Measurements from ENCODE around the gene SAA2.

DNA sequence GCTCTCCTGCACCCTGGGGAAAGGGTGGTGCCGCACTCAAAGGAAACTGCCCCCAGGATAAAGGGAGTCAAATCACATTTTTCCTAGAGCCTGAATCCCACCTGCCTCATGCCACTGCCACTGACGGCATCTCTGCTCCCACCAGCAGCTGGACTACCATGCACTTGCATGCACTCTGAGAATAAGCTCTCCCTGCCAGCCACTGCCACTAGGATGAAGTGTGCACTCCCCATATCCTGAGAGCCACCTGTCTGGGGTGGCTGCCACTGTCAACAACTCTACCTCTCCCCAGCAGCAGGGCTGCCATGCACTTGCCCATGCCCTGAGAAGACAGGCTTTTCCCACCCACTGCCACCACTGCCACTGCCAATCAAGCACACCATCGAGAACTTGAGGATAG, 44.2 kb downstream of the SAA2 start:
- TF ChIP-seq, protein P1, sequence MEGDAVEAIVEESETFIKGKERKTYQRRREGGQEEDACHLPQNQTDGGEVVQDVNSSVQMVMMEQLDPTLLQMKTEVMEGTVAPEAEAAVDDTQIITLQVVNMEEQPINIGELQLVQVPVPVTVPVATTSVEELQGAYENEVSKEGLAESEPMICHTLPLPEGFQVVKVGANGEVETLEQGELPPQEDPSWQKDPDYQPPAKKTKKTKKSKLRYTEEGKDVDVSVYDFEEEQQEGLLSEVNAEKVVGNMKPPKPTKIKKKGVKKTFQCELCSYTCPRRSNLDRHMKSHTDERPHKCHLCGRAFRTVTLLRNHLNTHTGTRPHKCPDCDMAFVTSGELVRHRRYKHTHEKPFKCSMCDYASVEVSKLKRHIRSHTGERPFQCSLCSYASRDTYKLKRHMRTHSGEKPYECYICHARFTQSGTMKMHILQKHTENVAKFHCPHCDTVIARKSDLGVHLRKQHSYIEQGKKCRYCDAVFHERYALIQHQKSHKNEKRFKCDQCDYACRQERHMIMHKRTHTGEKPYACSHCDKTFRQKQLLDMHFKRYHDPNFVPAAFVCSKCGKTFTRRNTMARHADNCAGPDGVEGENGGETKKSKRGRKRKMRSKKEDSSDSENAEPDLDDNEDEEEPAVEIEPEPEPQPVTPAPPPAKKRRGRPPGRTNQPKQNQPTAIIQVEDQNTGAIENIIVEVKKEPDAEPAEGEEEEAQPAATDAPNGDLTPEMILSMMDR (conservative IDR thresholded peaks at IDR 0.05) = no peak
- no peak for TF ChIP-seq ZFX (IDR thresholded peaks at IDR 0.05)
